Spleen (tissue), 7 donors: ENCODE data around the gene PON3.

ENCODE experiments used
- CTCF ChIP-seq, 11 experiments: fragments of 200-600 bp in 7 of 11; fragments of 450-650 bp in 4 of 11; sonication (generic) in 4 of 11; IDR thresholded peaks in 8 of 11; conservative IDR thresholded peaks in 3 of 11; 1 replicate in 7 of 11; 2 replicates in 4 of 11; pipeline versions ENCODE4 v1.4.0 to v1.8.0; 2016 to 2021; ENCODE audit warnings: antibody characterized with exemption in 11 of 11, inconsistent platforms in 4 of 11, mild to moderate bottlenecking in 1 of 11
- POLR2A ChIP-seq, 3 donors: fragments of 450-650 bp; IDR thresholded peaks; one replicate each; pipeline ENCODE4 v1.5.1; 2017; ENCODE audit warnings: antibody characterized with exemption in 3 of 3, mild to moderate bottlenecking in 1 of 3
- donor health status: DM: no; HTN: no; CAD: no; lungs with moderate emphysema.
- donor health status: DM: no; HTN: no; CAD: no.
- donor health status: DM: no; HTN: no; CAD: no.

- TF ChIP-seq POLR2A (IDR thresholded peaks at IDR 0.05) (no peak), CTCF (IDR thresholded peaks at IDR 0.05 in 8 of 11, conservative IDR thresholded peaks at IDR 0.05 in 3 of 11) (no peak)
Measured at GRCh38 chr7:95427914-95428516, 31.8 kb upstream of the PON3 start.
